ENCODE data around the gene B4GALT4. TPM values are rescaled to one million over a fixed set of nuclear protein-coding genes. Genes with fewer than 3 reads are reported as not detected.
"Not testable (repeated sequence)": the region's sequence is repeated elsewhere in the genome, so short reads cannot be mapped to it uniquely, and the experiment has no call there.

The B4GALT4 gene
- total RNA-seq, 1 donor from 2014 or later: 12.7 TPM

GRCh38 chr3:119175872-119176756 is 64.6 kb downstream of the B4GALT4 start:
- H3K27me3 ChIP-seq (ENCODE audit: low read depth): no peaks in the 10 kb centered on the region
- DNase-seq: no peak
- H3K4me1 ChIP-seq: no peaks in the 10 kb centered on the region
- no peaks in the 10 kb centered on the region for H3K9me3 ChIP-seq (replicated peaks)
- H3K36me3 ChIP-seq: no peaks in the 10 kb centered on the region
- no peak overlapping the region for H3K4me3 ChIP-seq
- H3K27ac ChIP-seq (replicated peaks): no peak overlapping the region
- no peak for TF ChIP-seq CTCF (IDR thresholded peaks at IDR 0.05; ENCODE audit: borderline replicate concordance)
- intact Hi-C loops (cut with micrococcal nuclease): no loop called here

- no peaks in the 10 kb centered on the region for H3K4me1 ChIP-seq
- H3K4me3 ChIP-seq: no peak within 1 kb of the TSS
- DNase-seq: no peak
- intact Hi-C loops (cut with micrococcal nuclease): no loop called here
- no peak within 1 kb of the TSS for H3K27ac ChIP-seq (replicated peaks)
- H3K27me3 ChIP-seq (ENCODE audit: low read depth): no peaks in the 10 kb centered on the region
- no peaks in the 10 kb centered on the region for H3K36me3 ChIP-seq
- TF ChIP-seq CTCF (IDR thresholded peaks at IDR 0.05; ENCODE audit: borderline replicate concordance): no peak
- no peaks in the 10 kb centered on the region for H3K9me3 ChIP-seq (replicated peaks)
Measured at GRCh38 chr3:119173325-119173724, 67.4 kb downstream of the B4GALT4 start, which contains the start of gene UPK1B. TSS of gene UPK1B (plus strand) at chr3:119173598. CDS start at chr3:119186742, 13,144 bp downstream.

GRCh38 chr3:119170821-119171220 is 69.9 kb downstream of the B4GALT4 start:
- Histone ChIP-seq H3K9me3 (replicated peaks) (no peaks in the 10 kb centered on the region), H3K4me1 (no peaks in the 10 kb centered on the region), H3K4me3 (no peak overlapping the region), H3K27me3 (ENCODE audit: low read depth) (no peaks in the 10 kb centered on the region), H3K36me3 (no peaks in the 10 kb centered on the region), H3K27ac (replicated peaks) (no peak overlapping the region)
- intact Hi-C loops (cut with micrococcal nuclease): no loop called here
- DNase-seq: no peak
- no peak for TF ChIP-seq CTCF (IDR thresholded peaks at IDR 0.05; ENCODE audit: borderline replicate concordance)

- H3K4me3 ChIP-seq; H3K36me3 ChIP-seq; H3K4me1 ChIP-seq; DNase-seq; H3K9me3 ChIP-seq (replicated peaks); H3K27ac ChIP-seq (replicated peaks); intact Hi-C loops (cut with micrococcal nuclease); H3K27me3 ChIP-seq (ENCODE audit: low read depth): not testable (repeated sequence)
Measured at GRCh38 chr3:119164745-119165144, 75.9 kb downstream of the B4GALT4 start.

Other genes starting within 250 kb of the B4GALT4 start
- gene IGSF11, start 206.0 kb downstream of the B4GALT4 start, total RNA-seq: 2.1 TPM
- gene TEX55, start 94.7 kb downstream of the B4GALT4 start, total RNA-seq: not detected
- not detected for gene UPK1B, start 67.3 kb downstream of the B4GALT4 start, total RNA-seq
- gene ARHGAP31, start 53.5 kb upstream of the B4GALT4 start, total RNA-seq: 38.0 TPM
- 12.2 TPM for gene TMEM39A, start 222.7 kb upstream of the B4GALT4 start, total RNA-seq
- gene POGLUT1, start 228.1 kb upstream of the B4GALT4 start, total RNA-seq: 5.1 TPM